GM23248 (cell line): Measurements from ENCODE around the gene ARHGEF25. TPM values are rescaled to one million over a fixed set of nuclear protein-coding genes. Genes with fewer than 3 reads are reported as not detected.

Experiments
- DNase-seq: peaks from one replicate; pipeline ENCODE4 v3.0.0-alpha.2; 2015
- H2AFZ ChIP-seq: fragments of 200-600 bp; sonication (generic); 2 replicates; pipeline ENCODE4 v1.6.1; 2016; ENCODE audit warnings: antibody characterized with exemption
- H3F3A ChIP-seq: fragments of 200-600 bp; sonication (generic); 2 replicates; pipeline ENCODE4 v1.6.1; 2016; ENCODE audit warnings: mild to moderate bottlenecking, antibody characterized with exemption, mixed run types; ENCODE audit not compliant: insufficient read depth
- H3K27ac ChIP-seq: fragments of 200-600 bp; sonication (generic); 2 replicates; pipeline ENCODE4 v1.5.1; 2016; ENCODE audit warnings: mild to moderate bottlenecking
- H3K27me3 ChIP-seq: fragments of 200-600 bp; sonication (generic); replicated peaks from 2 replicates; pipeline ENCODE4 v1.6.1; 2016; ENCODE audit warnings: mild to moderate bottlenecking; ENCODE audit not compliant: insufficient read depth
- H3K36me3 ChIP-seq: fragments of 200-600 bp; sonication (generic); 2 replicates; pipeline ENCODE4 v1.6.1; 2016; ENCODE audit warnings: low read depth, mild to moderate bottlenecking
- H3K4me1 ChIP-seq: fragments of 200-600 bp; sonication (generic); 2 replicates; pipeline ENCODE4 v1.6.1; 2016; ENCODE audit warnings: mild to moderate bottlenecking; ENCODE audit not compliant: insufficient read depth
- H3K4me2 ChIP-seq: fragments of 200-600 bp; sonication (generic); one replicate; pipeline ENCODE4 v1.6.1; 2016; ENCODE audit warnings: mild to moderate bottlenecking; ENCODE audit not compliant: unreplicated experiment
- H3K4me3 ChIP-seq: fragments of 200-600 bp; sonication (generic); 2 replicates; pipeline ENCODE4 v1.5.1; 2016; ENCODE audit warnings: mild to moderate bottlenecking
- H3K79me2 ChIP-seq: fragments of 200-600 bp; sonication (generic); 2 replicates; pipeline ENCODE4 v1.6.1; 2016; ENCODE audit warnings: mild to moderate bottlenecking; ENCODE audit not compliant: insufficient read depth
- H3K9ac ChIP-seq: fragments of 200-600 bp; sonication (generic); 2 replicates; pipeline ENCODE4 v1.6.1; 2016; ENCODE audit warnings: mild to moderate bottlenecking
- H3K9me2 ChIP-seq: fragments of 200-600 bp; sonication (generic); 2 replicates; pipeline ENCODE4 v1.6.1; 2016; ENCODE audit warnings: mixed run types, mild to moderate bottlenecking, moderate library complexity; ENCODE audit not compliant: insufficient read depth
- H3K9me3 ChIP-seq: fragments of 200-600 bp; sonication (generic); one replicate; pipeline ENCODE4 v1.6.1; 2017; ENCODE audit warnings: low read depth
- H4K20me1 ChIP-seq: fragments of 200-600 bp; sonication (generic); 2 replicates; pipeline ENCODE4 v1.6.0; 2016; ENCODE audit not compliant: insufficient read depth
- EZH2 ChIP-seq: fragments of 200-600 bp; sonication (generic); IDR thresholded peaks from 2 replicates; pipeline ENCODE4 v1.6.1; 2018; ENCODE audit warnings: antibody characterized with exemption, mild to moderate bottlenecking; ENCODE audit not compliant: insufficient read depth, poor library complexity, severe bottlenecking
- EZH2phosphoT487 ChIP-seq: fragments of 200-600 bp; sonication (generic); IDR thresholded peaks from 2 replicates; pipeline ENCODE4 v1.6.1; 2018; ENCODE audit warnings: antibody characterized with exemption, moderate library complexity, mild to moderate bottlenecking, low read depth; ENCODE audit not compliant: insufficient read depth
- WGBS, 2 experiments: methylation state at CpG; one replicate each; pipeline ENCODE4 v1.1.6; 2015 to 2017; ENCODE audit warnings: low lambda C conversion rate in 2 of 2, low coverage in 1 of 2; ENCODE audit errors: missing lambda C conversion rate in 2 of 2; 5-methylcytosine and 5-hydroxymethylcytosine counted together
- in situ Hi-C: fragments of 300-500 bp; cut with MboI; formaldehyde crosslinking; loops from 2 replicates; pipeline ENCODE4 v1.15.0; 2020
- polyA plus RNA-seq: library from polyadenylated mRNA; unstranded; fragments of >200 nt; fragmentation: Nextera tagmentation; extraction: Ambion mirVana; gene quantifications from 2 replicates; pipeline ENCODE4 v1.2.1, GENCODE V29; 2016
- total RNA-seq: library from RNA; depleted of rRNA; stranded (reverse); fragments of >200 nt; shearing (Covaris generic); gene quantifications from 2 replicates; pipeline ENCODE4 v1.2.3, GENCODE V29; 2014

The ARHGEF25 gene
- total and polyA plus RNA-seq, 2 experiments from 2014 or later = 0.60 to 24.2 TPM

DNA sequence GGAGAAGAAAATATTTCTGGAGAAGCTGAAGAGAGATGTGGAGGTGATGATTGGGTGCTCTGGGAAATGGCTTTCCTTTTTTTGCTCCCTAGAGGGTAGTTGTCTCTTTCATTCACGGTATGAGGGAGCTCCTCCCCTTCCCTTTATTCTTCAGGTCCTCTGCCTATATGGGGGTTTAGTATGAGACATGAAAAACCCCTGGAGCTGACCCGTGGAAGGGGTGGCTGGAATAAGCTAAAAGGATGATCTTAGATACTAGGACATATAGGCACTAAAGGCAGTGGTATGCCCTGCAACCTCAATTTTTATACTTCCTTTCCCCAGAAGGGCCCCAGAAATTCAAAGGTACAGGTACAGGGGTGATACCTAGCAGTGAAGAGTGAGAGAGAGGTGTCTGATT is 10.8 kb upstream of the ARHGEF25 start:
- no peaks in the 10 kb centered on the region for H3K9me3 ChIP-seq
- H3K27me3 ChIP-seq = no peaks in the 10 kb centered on the region
- H3K9ac ChIP-seq = no peak overlapping the region
- no peaks in the 10 kb centered on the region for H3F3A ChIP-seq
- H3K79me2 ChIP-seq = no peaks in the 10 kb centered on the region
- TF ChIP-seq EZH2 (no peak), EZH2phosphoT487 (no peak)
- no peak overlapping the region for H3K4me2 ChIP-seq
- in situ Hi-C loops = no loop called here
- H3K36me3 ChIP-seq = peaks cover 4% of the 10 kb centered on the region; the same call in 1 of the 2 replicates
- H2AFZ ChIP-seq = no peak overlapping the region
- H4K20me1 ChIP-seq = no peaks in the 10 kb centered on the region
- WGBS, 2 experiments = 67 to 85% methylated on average over 2 of the region's 2 CpGs
- H3K4me3 ChIP-seq = no peak overlapping the region
- peaks cover 9% of the 10 kb centered on the region for H3K4me1 ChIP-seq
- DNase-seq = no peak
- H3K27ac ChIP-seq = no peak overlapping the region
- no peaks in the 10 kb centered on the region for H3K9me2 ChIP-seq

DNA sequence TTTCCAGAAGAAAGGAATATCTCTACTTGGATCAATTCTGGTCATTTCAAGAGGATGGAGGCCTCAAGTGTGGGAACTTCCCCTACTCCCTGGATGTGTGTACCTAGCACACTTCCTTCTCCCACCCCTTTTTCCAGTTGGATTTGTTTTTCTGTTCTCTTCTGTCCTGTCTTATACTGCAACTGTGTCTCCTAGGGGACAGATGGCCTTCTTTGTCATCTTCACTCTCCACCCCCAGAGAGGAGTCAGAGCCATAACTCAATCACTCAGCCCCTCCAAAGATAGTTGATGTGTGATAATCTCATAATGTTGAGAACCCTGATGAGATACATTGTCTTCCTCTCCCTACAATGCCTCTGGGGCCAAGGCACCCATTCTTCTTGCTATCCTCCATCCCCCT is 8.7 kb upstream of the ARHGEF25 start:
- Histone ChIP-seq H3F3A (no peaks in the 10 kb centered on the region), H3K27ac (no peak overlapping the region), H3K9me2 (no peaks in the 10 kb centered on the region), H3K9me3 (no peaks in the 10 kb centered on the region), H3K79me2 (no peaks in the 10 kb centered on the region), H4K20me1 (no peaks in the 10 kb centered on the region), H3K27me3 (no peaks in the 10 kb centered on the region), H3K9ac (no peak overlapping the region), H2AFZ (no peak overlapping the region), H3K36me3 (no peaks in the 10 kb centered on the region; the same call in 1 of the 2 replicates), H3K4me1 (peaks cover 9% of the 10 kb centered on the region), H3K4me3 (no peak overlapping the region), H3K4me2 (no peak overlapping the region)
- TF ChIP-seq EZH2phosphoT487 = no peak
- no peak for TF ChIP-seq EZH2
- in situ Hi-C loops = no loop called here
- no peak for DNase-seq

GRCh38 chr12:57603324-57603723 is 7.9 kb upstream of the ARHGEF25 start:
- H3K4me3 ChIP-seq = no peak overlapping the region
- peaks cover 9% of the 10 kb centered on the region for H3K4me1 ChIP-seq
- peak overlapping the region; percentile 27 for H3K27ac ChIP-seq
- peak overlapping the region; percentile 51 for H3K9ac ChIP-seq
- in situ Hi-C loops = no loop called here
- DNase-seq = no peak
- no peaks in the 10 kb centered on the region for H4K20me1 ChIP-seq
- H3K79me2 ChIP-seq = no peaks in the 10 kb centered on the region
- peak overlapping the region; percentile 92 for H2AFZ ChIP-seq
- H3K9me2 ChIP-seq = no peaks in the 10 kb centered on the region
- WGBS, 2 experiments = 68 to 70% methylated on average over 2 of the region's 2 CpGs
- H3K36me3 ChIP-seq = no peaks in the 10 kb centered on the region; the same call in 1 of the 2 replicates
- no peaks in the 10 kb centered on the region for H3K9me3 ChIP-seq
- H3K4me2 ChIP-seq = no peak overlapping the region
- no peaks in the 10 kb centered on the region for H3K27me3 ChIP-seq
- H3F3A ChIP-seq = peaks cover 5% of the 10 kb centered on the region; the same call in 1 of the 2 replicates
- TF ChIP-seq EZH2 (no peak), EZH2phosphoT487 (no peak)

DNA sequence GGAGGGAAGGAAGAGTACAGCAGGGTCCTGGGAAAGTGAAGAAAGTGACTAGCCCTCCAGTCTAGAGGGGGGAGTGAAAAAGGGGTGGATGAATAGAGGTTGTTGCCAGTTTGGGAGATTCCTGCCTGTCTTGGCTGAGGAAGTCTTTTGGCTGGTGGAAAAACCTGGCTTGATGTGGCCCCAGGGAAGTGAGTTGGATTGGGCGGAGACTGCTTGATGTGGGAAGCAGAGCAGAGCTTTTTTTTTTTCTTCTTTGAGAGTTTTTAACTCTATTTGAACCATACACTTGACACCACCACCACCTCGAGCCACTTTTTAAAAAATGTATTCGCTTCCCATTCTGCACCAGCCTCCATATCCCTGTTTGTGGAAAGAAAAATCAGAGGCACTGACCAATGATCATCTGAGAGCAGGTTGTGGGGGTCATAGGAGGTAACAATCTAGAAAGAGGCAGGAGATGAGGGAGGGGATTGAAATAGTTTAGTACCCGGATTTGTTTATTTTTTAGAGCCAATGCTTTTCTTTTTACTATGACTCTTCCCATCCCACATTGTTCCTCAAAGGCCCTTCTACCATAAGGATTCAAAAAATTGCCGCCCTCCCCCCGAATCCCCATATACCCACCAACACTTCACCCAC is 7.3 kb upstream of the ARHGEF25 start:
- Histone ChIP-seq H3K4me1 (peaks cover 9% of the 10 kb centered on the region), H3K36me3 (no peaks in the 10 kb centered on the region; the same call in 1 of the 2 replicates), H3F3A (peaks cover 5% of the 10 kb centered on the region; the same call in 1 of the 2 replicates), H3K79me2 (no peaks in the 10 kb centered on the region), H3K9me3 (no peaks in the 10 kb centered on the region), H2AFZ (peak overlapping the region; percentile 92), H3K4me3 (peak overlapping the region; percentile 88), H3K4me2 (peak overlapping the region; percentile 87), H3K9ac (peak overlapping the region; percentile 94), H4K20me1 (no peaks in the 10 kb centered on the region), H3K9me2 (no peaks in the 10 kb centered on the region), H3K27ac (peak overlapping the region; percentile 27), H3K27me3 (no peaks in the 10 kb centered on the region)
- in situ Hi-C loops = no loop called here
- 12 to 14% methylated on average over 6 of the region's 6 CpGs for WGBS, 2 experiments
- TF ChIP-seq EZH2phosphoT487 = no peak
- TF ChIP-seq EZH2 = no peak
- peak; percentile 84 for DNase-seq
